ENCODE results near the gene MEI1.

MEI1 gene

GRCh38 chr22:41699264-41700107, at the start of gene MEI1:
Gene MEI1, plus strand, starts transcription at chr22:41699503. Its CDS starts 36 bp downstream, at chr22:41699539.
- no peak for TF ChIP-seq CTCF (IDR thresholded peaks at IDR 0.05; ENCODE audit: insufficient read depth, low read depth, low read length, missing control alignments)
- H3K4me3 ChIP-seq (ENCODE audit: low read length), result no peak within 1 kb of the TSS
- peak; percentile 63 for DNase-seq (ENCODE audit: low read depth)

GRCh38 chr22:41650229-41650628, 49.1 kb upstream of the MEI1 start:
- no peak overlapping the region for H3K4me3 ChIP-seq (ENCODE audit: low read length)
- TF ChIP-seq CTCF (IDR thresholded peaks at IDR 0.05; ENCODE audit: insufficient read depth, low read depth, low read length, missing control alignments), result no peak
- no peak for DNase-seq (ENCODE audit: low read depth)

- no peak for DNase-seq (ENCODE audit: low read depth)
- no peak overlapping the region for H3K4me3 ChIP-seq (ENCODE audit: low read length)
- TF ChIP-seq CTCF (IDR thresholded peaks at IDR 0.05; ENCODE audit: insufficient read depth, low read depth, low read length, missing control alignments), result no peak
Observed at GRCh38 chr22:41650821-41651220, 48.5 kb upstream of the MEI1 start.

GRCh38 chr22:41654322-41654721, 45.0 kb upstream of the MEI1 start:
- no peak for TF ChIP-seq CTCF (IDR thresholded peaks at IDR 0.05; ENCODE audit: insufficient read depth, low read depth, low read length, missing control alignments)
- no peak overlapping the region for H3K4me3 ChIP-seq (ENCODE audit: low read length)
- DNase-seq (ENCODE audit: low read depth), result no peak

- DNase-seq (ENCODE audit: low read depth), result no peak
- H3K4me3 ChIP-seq (ENCODE audit: low read length), result no peak overlapping the region
- TF ChIP-seq CTCF (IDR thresholded peaks at IDR 0.05; ENCODE audit: insufficient read depth, low read depth, low read length, missing control alignments), result no peak
Observed at GRCh38 chr22:41656556-41656955, 42.7 kb upstream of the MEI1 start.

- no peak overlapping the region for H3K4me3 ChIP-seq (ENCODE audit: low read length)
- DNase-seq (ENCODE audit: low read depth), result no peak
- TF ChIP-seq CTCF (IDR thresholded peaks at IDR 0.05; ENCODE audit: insufficient read depth, low read depth, low read length, missing control alignments), result no peak
Observed at GRCh38 chr22:41657709-41658108, 41.6 kb upstream of the MEI1 start.

- H3K4me3 ChIP-seq (ENCODE audit: low read length), result no peak overlapping the region
- no peak for TF ChIP-seq CTCF (IDR thresholded peaks at IDR 0.05; ENCODE audit: insufficient read depth, low read depth, low read length, missing control alignments)
- no peak for DNase-seq (ENCODE audit: low read depth)
Observed at GRCh38 chr22:41658869-41659268, 40.4 kb upstream of the MEI1 start.

Data from epithelial cell of esophagus (primary cell).